Muscle of leg (tissue), 11 donors: ENCODE measurements around the gene AMER3. TPM values are rescaled to one million over a fixed set of nuclear protein-coding genes. Genes with fewer than 3 reads are reported as not detected.

Source experiments
- DNase-seq: peaks from one replicate; pipeline ENCODE4 v3.0.0; 2013
- H3K27ac ChIP-seq: one replicate; pipeline ENCODE4 v1.5.1; 2013; ENCODE audit warnings: mild to moderate bottlenecking, low read length, control low read depth
- H3K27me3 ChIP-seq: one replicate; pipeline ENCODE4 v1.6.1; 2013; ENCODE audit warnings: low read length; ENCODE audit not compliant: control insufficient read depth, insufficient read depth
- H3K36me3 ChIP-seq: one replicate; pipeline ENCODE4 v1.6.1; 2013; ENCODE audit warnings: low read length; ENCODE audit not compliant: control insufficient read depth, insufficient read depth
- H3K4me1 ChIP-seq: one replicate; pipeline ENCODE4 v1.6.1; 2013; ENCODE audit warnings: low read length; ENCODE audit not compliant: control insufficient read depth, insufficient read depth
- H3K4me3 ChIP-seq: one replicate; pipeline ENCODE4 v1.5.1; 2013; ENCODE audit warnings: low read length, control low read depth
- H3K9me3 ChIP-seq: replicated peaks from 2 replicates; pipeline ENCODE4 v1.6.1; 2013; ENCODE audit warnings: low read depth, low read length; ENCODE audit not compliant: control insufficient read depth
- WGBS: methylation state at CpG from one replicate; pipeline ENCODE4 v1.1.5; 2013; ENCODE audit warnings: missing lambda C conversion rate; ENCODE audit not compliant: insufficient coverage; 5-methylcytosine and 5-hydroxymethylcytosine counted together
- polyA plus RNA-seq, 8 donors: library from polyadenylated mRNA; unstranded; fragments of 120-200 nt; gene quantifications; one replicate each; pipeline versions ENCODE4 v1.2.1 to v1.2.3, GENCODE V29; 2013; ENCODE audit warnings: inconsistent platforms in 1 of 8, low replicate concordance in 1 of 8; ENCODE audit not compliant: insufficient read length in 8 of 8, insufficient read depth in 1 of 8
- total RNA-seq: library from RNA; stranded (reverse); fragments of 120-200 nt; gene quantifications from one replicate; pipeline ENCODE4 v1.2.4, GENCODE V29; 2013

Gene AMER3
- total and polyA plus RNA-seq, 9 donors = 0.04 to 0.09 TPM; not detected in 7

GRCh38 chr2:130814931-130815680 lies 59.8 kb downstream of the AMER3 start:
- no peak overlapping the region for H3K27ac ChIP-seq
- DNase-seq = no peak
- H3K27me3 ChIP-seq = peaks cover 5% of the 10 kb centered on the region
- H3K9me3 ChIP-seq = no peaks in the 10 kb centered on the region
- no peak overlapping the region for H3K4me3 ChIP-seq
- no peaks in the 10 kb centered on the region for H3K36me3 ChIP-seq
- WGBS = 77% methylated on average over 14 of the region's 15 CpGs
- peaks cover 2% of the 10 kb centered on the region for H3K4me1 ChIP-seq

Other genes with a start within 250 kb of the AMER3 start
- not detected for gene POTEI, start 246.2 kb upstream of the AMER3 start, total RNA-seq
- under 1 TPM in 7 of 8 donors, not detected in 1; 0.04 to 0.14 (median 0.07) TPM for gene POTEI, start 246.2 kb upstream of the AMER3 start, polyA plus RNA-seq
- not detected for gene CFC1B, start 234.3 kb upstream of the AMER3 start, total RNA-seq
- gene CFC1B, start 234.3 kb upstream of the AMER3 start, polyA plus RNA-seq = not detected
- not detected for gene CFC1, start 156.0 kb upstream of the AMER3 start, total RNA-seq
- gene CFC1, start 156.0 kb upstream of the AMER3 start, polyA plus RNA-seq = under 1 TPM in 1 of 8 donors, not detected in 7; 0.48 TPM
- 0.04 TPM for gene POTEJ, start 144.1 kb upstream of the AMER3 start, total RNA-seq
- gene POTEJ, start 144.1 kb upstream of the AMER3 start, polyA plus RNA-seq = under 1 TPM in 2 of 8 donors, not detected in 6; 0.07 TPM
- not detected for gene GPR148, start 26.5 kb upstream of the AMER3 start, total RNA-seq
- not detected for gene GPR148, start 26.5 kb upstream of the AMER3 start, polyA plus RNA-seq
- gene ARHGEF4, start 81.4 kb downstream of the AMER3 start, total RNA-seq = 9.6 TPM
- gene ARHGEF4, start 81.4 kb downstream of the AMER3 start, polyA plus RNA-seq = 10 to 100 TPM in 3 of 8 donors, 1 to 10 TPM in 5; 6.1 to 15.4 (median 8.1) TPM